ENCODE results near the gene KLHL17. TPM values are rescaled to one million over a fixed set of nuclear protein-coding genes. Genes with fewer than 3 reads are reported as not detected.

KLHL17 gene
- total RNA-seq, 1 experiment from 2014 or later: 27.8 TPM

- DNase-seq: no peak
- Mint-ChIP-seq H3K27ac (ENCODE audit: unreplicated experiment) (no peak overlapping the region), H3K27me3 (ENCODE audit: unreplicated experiment) (peaks cover 60% of the 10 kb centered on the region), H3K9me3 (ENCODE audit: low read depth, unreplicated experiment) (no peaks in the 10 kb centered on the region), H3K4me3 (ENCODE audit: low read depth, unreplicated experiment) (no peak overlapping the region), H3K36me3 (ENCODE audit: insufficient read depth, unreplicated experiment) (peaks cover 11% of the 10 kb centered on the region), H3K4me1 (ENCODE audit: low read depth, unreplicated experiment) (peaks cover 8% of the 10 kb centered on the region)
- TF ChIP-seq CTCF (IDR thresholded peaks at IDR 0.05; ENCODE audit: unreplicated experiment): no peak
- CTCF ChIA-PET: no interaction called here
- intact Hi-C loops (cut with micrococcal nuclease; ENCODE audit: unreplicated experiment): no loop called here
- BruUV-seq (replicated peaks): no TSS peak
These were observed 31.3 kb upstream of the KLHL17 start for GRCh38 chr1:928825-929661.

DNA sequence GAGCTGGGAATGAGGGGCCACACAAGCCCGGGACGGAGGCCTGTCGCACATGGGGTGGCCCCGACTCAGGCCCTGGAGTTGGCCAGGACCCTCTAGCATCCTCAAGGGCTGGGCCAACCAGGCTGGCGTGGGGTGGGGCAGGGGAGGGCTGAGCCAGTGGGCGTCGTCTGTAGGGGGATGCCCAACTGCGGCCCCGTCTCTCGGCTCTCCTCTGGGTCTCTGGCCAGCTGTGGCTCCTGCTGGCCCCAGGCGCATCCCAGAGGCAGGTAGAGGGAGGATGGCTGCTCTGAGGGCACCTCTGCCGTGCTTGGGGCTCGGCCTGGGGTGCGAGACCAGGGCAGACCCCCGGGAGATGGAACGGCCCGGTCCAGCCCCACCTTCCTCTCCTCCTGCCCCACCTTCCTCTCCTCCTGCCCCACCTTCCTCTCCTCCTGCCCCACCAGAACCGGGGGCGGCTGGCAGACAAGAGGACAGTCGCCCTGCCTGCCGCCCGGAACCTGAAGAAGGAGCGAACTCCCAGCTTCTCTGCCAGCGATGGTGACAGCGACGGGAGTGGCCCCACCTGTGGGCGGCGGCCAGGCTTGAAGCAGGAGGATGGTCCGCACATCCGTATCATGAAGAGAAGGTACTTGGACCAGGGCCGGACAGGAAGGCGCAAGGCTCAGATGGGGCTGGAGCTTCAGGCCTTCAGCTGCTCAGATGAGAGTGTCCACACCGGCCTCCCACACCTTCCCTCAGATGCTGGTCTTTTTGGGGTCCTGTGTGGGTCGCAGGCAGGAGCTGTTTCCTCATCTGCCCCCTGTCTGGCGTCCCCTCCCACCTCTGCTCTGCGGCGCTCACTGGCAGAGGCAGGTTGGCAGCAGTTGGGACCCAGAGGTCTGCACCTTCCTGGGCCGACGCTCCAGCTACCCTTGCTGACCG lies 30.4 kb upstream of the KLHL17 start:
- Mint-ChIP-seq H3K4me3 (ENCODE audit: low read depth, unreplicated experiment) (no peak overlapping the region), H3K27me3 (ENCODE audit: unreplicated experiment) (peaks cover 67% of the 10 kb centered on the region), H3K27ac (ENCODE audit: unreplicated experiment) (no peak overlapping the region), H3K36me3 (ENCODE audit: insufficient read depth, unreplicated experiment) (peaks cover 11% of the 10 kb centered on the region), H3K4me1 (ENCODE audit: low read depth, unreplicated experiment) (peaks cover 13% of the 10 kb centered on the region), H3K9me3 (ENCODE audit: low read depth, unreplicated experiment) (no peaks in the 10 kb centered on the region)
- CTCF ChIA-PET: no interaction called here
- no peak for DNase-seq
- BruUV-seq (replicated peaks): no TSS peak
- intact Hi-C loops (cut with micrococcal nuclease; ENCODE audit: unreplicated experiment): no loop called here
- no peak for TF ChIP-seq CTCF (IDR thresholded peaks at IDR 0.05; ENCODE audit: unreplicated experiment)

GRCh38 chr1:930633-931138 lies 29.7 kb upstream of the KLHL17 start:
- H3K27ac Mint-ChIP-seq (ENCODE audit: unreplicated experiment): no peak overlapping the region
- no peak for DNase-seq
- H3K9me3 Mint-ChIP-seq (ENCODE audit: low read depth, unreplicated experiment): no peaks in the 10 kb centered on the region
- TF ChIP-seq CTCF (IDR thresholded peaks at IDR 0.05; ENCODE audit: unreplicated experiment): no peak
- no peak overlapping the region for H3K4me3 Mint-ChIP-seq (ENCODE audit: low read depth, unreplicated experiment)
- H3K27me3 Mint-ChIP-seq (ENCODE audit: unreplicated experiment): peaks cover 74% of the 10 kb centered on the region
- peaks cover 11% of the 10 kb centered on the region for H3K36me3 Mint-ChIP-seq (ENCODE audit: insufficient read depth, unreplicated experiment)
- intact Hi-C loops (cut with micrococcal nuclease; ENCODE audit: unreplicated experiment): no loop called here
- H3K4me1 Mint-ChIP-seq (ENCODE audit: low read depth, unreplicated experiment): peaks cover 16% of the 10 kb centered on the region
- CTCF ChIA-PET: no interaction called here
- BruUV-seq (replicated peaks): no TSS peak

DNA sequence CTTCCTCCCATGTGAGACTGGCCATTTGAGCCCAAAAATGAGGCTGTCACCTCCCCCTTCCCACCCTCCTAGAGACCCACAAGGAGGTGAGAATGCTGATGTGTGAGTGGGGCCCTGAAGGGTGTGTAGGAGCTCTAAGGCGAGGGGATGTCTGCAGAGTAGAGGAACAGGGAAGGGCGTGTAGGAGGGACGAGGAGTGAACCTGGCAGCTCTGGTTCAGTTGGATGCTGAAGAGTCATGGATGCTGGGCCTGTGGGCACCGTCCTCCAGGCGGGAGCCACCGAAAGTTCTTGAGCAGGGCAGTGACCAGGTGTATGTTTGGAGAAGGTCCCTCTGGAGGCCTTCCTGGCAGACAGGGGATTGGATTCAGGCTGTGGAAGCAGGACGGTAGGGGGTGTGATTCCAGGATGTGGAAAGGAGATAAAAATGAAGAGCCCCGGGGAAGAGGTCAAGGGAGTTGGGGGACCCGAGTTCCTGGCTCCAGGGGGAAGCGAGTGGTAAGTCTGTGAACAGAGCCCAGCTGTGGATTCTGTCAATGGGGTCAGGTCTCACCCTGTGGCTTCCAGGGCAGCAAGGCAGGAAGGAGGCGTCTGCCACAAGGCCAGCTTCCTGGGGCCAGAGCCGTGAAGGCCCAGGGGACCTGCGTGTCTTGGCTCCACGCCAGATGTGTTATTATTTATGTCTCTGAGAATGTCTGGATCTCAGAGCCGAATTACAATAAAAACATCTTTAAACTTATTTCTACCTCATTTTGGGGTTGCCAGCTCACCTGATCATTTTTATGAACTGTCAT lies 28.8 kb upstream of the KLHL17 start:
- Mint-ChIP-seq H3K9me3 (ENCODE audit: low read depth, unreplicated experiment) (no peaks in the 10 kb centered on the region), H3K36me3 (ENCODE audit: insufficient read depth, unreplicated experiment) (peaks cover 11% of the 10 kb centered on the region), H3K4me1 (ENCODE audit: low read depth, unreplicated experiment) (peaks cover 16% of the 10 kb centered on the region), H3K27ac (ENCODE audit: unreplicated experiment) (no peak overlapping the region), H3K27me3 (ENCODE audit: unreplicated experiment) (peaks cover 69% of the 10 kb centered on the region), H3K4me3 (ENCODE audit: low read depth, unreplicated experiment) (no peak overlapping the region)
- intact Hi-C loops (cut with micrococcal nuclease; ENCODE audit: unreplicated experiment): no loop called here
- no peak for DNase-seq
- CTCF ChIA-PET: no interaction called here
- no TSS peak for BruUV-seq (replicated peaks)
- no peak for TF ChIP-seq CTCF (IDR thresholded peaks at IDR 0.05; ENCODE audit: unreplicated experiment)
